Measurements from ENCODE around the gene SOHLH1.

DNA sequence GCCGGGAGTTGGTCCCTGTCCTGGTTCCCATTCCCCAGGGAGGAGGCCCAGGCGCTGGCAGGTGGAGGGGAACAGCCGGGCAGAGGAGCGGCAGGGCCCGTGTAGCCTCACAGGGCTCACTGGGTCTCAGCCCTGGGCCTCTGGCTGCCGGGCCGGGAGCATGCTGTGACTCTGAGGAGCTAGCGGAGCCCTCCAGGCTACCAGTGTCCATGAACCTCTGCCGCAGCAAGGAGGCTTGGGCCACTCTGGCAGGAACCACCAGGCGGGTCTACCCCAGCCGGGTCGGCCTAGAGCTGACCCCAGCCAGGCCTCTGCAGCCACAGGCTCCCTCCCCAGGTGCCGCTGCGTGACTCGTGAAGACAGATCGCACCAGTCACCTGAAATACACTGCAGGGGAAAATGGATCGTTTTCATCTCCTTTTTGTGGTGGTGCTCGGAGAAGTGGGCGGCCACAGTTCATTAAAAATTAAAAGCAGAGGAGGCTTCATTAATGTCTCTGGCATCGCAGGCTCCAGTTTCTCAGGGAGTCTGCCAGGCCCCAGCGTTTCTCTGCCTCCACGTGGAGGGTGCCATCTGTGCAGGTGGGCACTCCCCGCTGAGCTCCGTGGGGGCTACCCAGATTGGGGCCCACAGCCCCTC lies 46.5 kb upstream of the SOHLH1 start:
- TF ChIP-seq FIP1L1 (IDR thresholded peaks at IDR 0.05; ENCODE audit: borderline replicate concordance, insufficient read depth, low read depth, low read length), result no peak
- TF ChIP-seq, protein P1, sequence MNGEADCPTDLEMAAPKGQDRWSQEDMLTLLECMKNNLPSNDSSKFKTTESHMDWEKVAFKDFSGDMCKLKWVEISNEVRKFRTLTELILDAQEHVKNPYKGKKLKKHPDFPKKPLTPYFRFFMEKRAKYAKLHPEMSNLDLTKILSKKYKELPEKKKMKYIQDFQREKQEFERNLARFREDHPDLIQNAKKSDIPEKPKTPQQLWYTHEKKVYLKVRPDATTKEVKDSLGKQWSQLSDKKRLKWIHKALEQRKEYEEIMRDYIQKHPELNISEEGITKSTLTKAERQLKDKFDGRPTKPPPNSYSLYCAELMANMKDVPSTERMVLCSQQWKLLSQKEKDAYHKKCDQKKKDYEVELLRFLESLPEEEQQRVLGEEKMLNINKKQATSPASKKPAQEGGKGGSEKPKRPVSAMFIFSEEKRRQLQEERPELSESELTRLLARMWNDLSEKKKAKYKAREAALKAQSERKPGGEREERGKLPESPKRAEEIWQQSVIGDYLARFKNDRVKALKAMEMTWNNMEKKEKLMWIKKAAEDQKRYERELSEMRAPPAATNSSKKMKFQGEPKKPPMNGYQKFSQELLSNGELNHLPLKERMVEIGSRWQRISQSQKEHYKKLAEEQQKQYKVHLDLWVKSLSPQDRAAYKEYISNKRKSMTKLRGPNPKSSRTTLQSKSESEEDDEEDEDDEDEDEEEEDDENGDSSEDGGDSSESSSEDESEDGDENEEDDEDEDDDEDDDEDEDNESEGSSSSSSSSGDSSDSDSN (CRISPR knock-in tag; IDR thresholded peaks at IDR 0.05), result no peak
- no peak for TF ChIP-seq MED1 (CRISPR knock-in tag; IDR thresholded peaks at IDR 0.05)
- TF ChIP-seq, protein P2, sequence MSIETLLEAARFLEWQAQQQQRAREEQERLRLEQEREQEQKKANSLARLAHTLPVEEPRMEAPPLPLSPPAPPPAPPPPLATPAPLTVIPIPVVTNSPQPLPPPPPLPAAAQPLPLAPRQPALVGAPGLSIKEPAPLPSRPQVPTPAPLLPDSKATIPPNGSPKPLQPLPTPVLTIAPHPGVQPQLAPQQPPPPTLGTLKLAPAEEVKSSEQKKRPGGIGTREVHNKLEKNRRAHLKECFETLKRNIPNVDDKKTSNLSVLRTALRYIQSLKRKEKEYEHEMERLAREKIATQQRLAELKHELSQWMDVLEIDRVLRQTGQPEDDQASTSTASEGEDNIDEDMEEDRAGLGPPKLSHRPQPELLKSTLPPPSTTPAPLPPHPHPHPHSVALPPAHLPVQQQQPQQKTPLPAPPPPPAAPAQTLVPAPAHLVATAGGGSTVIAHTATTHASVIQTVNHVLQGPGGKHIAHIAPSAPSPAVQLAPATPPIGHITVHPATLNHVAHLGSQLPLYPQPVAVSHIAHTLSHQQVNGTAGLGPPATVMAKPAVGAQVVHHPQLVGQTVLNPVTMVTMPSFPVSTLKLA (IDR thresholded peaks at IDR 0.05), result no peak

All from HepG2 (cell line).